ENCODE measurements around the gene FBXL19.

GRCh38 chr16:30930160-30930571 lies 6.8 kb downstream of the FBXL19 start:
- TF ChIP-seq GATA2 (IDR thresholded peaks at IDR 0.05; ENCODE audit: low read depth, low read length) (no peak), GATA3 (IDR thresholded peaks at IDR 0.05; ENCODE audit: low read depth, low read length) (no peak)

Measured in SH-SY5Y (cell line).